ENCODE results near the gene SH3BP1.

The SH3BP1 gene

DNA sequence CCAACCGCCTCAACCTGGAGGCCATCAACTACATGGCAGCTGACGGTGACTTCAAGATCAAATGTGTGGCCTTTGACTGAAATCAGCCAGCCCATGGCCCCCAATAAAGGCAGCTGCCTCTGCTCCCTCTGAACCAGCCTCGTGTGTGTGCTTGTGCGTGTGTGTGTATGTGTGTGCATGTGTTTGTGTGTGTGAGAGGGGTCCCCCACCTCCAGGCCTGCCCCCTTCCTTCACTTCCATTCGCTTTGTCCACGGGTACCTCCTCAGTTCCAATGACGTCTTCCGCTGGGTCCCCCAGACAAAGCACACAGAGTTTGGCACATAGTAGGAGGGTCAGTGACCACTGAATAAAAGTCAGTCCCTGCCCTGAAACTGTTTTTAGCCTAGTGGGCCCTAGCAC is 40.2 kb downstream of the SH3BP1 start:
- ChIA-PET POLR2A (no interaction called here), CTCF (interaction anchor here (1.0 to 21.1 kb wide), 12 partner anchors 10 to 140 kb away, joined by 3 to 315 read pairs (median 20); partner anchors contain the start of genes GGA1, LGALS1, PDXP and SH3BP1)
- DNase-seq (ENCODE audit: extremely low spot score): no peak
- TF ChIP-seq, protein P1, sequence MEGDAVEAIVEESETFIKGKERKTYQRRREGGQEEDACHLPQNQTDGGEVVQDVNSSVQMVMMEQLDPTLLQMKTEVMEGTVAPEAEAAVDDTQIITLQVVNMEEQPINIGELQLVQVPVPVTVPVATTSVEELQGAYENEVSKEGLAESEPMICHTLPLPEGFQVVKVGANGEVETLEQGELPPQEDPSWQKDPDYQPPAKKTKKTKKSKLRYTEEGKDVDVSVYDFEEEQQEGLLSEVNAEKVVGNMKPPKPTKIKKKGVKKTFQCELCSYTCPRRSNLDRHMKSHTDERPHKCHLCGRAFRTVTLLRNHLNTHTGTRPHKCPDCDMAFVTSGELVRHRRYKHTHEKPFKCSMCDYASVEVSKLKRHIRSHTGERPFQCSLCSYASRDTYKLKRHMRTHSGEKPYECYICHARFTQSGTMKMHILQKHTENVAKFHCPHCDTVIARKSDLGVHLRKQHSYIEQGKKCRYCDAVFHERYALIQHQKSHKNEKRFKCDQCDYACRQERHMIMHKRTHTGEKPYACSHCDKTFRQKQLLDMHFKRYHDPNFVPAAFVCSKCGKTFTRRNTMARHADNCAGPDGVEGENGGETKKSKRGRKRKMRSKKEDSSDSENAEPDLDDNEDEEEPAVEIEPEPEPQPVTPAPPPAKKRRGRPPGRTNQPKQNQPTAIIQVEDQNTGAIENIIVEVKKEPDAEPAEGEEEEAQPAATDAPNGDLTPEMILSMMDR (IDR thresholded peaks at IDR 0.05; ENCODE audit: control extremely low read depth, extremely low read depth, low read depth, missing control alignments): no peak

DNA sequence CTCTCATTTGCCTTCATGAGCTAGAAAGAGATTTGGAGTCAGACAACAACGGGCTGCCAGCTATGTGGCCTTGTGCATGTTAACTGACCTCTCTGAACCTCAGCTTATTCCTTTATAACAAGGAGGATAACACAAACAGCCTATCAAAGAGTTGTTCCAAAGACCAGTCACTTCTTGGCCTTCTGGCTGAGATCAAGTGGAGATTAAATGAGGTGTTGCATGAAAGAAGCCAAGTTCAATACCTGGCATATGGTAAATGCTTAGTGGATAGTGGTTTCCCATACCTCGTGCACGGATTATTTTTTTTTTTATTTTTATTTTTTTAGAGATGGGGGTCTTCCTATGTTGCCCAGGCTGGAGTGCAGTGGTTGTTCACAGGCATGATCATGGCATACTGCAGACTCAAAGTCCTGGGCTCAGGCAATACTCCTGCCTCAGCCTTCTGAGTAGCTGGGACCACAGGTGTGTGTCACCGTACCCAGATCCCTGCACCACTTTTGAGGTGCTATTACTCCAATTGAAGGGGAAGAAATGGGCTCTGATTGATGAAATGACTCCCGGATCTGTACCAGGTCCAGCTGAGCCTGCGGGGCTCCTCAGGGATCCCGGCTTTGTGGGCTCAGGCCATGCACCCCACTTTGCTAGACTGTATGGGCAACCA is 40.9 kb downstream of the SH3BP1 start:
- CTCF ChIA-PET: interaction anchor here (1.0 to 21.1 kb wide), 16 partner anchors 9 to 250 kb away, joined by 3 to 315 read pairs (median 12); partner anchors contain the start of genes GGA1, LGALS1, PDXP and SH3BP1
- TF ChIP-seq, protein P1 (IDR thresholded peaks at IDR 0.05; ENCODE audit: control extremely low read depth, extremely low read depth, low read depth, missing control alignments): no peak
- no peak for DNase-seq (ENCODE audit: extremely low spot score)
- POLR2A ChIA-PET: interaction anchor here (0.6 to 1.4 kb wide), 3 partner anchors 22 to 41 kb away, joined by 3 to 6 read pairs (median 5); no protein-coding TSS in a partner anchor

DNA sequence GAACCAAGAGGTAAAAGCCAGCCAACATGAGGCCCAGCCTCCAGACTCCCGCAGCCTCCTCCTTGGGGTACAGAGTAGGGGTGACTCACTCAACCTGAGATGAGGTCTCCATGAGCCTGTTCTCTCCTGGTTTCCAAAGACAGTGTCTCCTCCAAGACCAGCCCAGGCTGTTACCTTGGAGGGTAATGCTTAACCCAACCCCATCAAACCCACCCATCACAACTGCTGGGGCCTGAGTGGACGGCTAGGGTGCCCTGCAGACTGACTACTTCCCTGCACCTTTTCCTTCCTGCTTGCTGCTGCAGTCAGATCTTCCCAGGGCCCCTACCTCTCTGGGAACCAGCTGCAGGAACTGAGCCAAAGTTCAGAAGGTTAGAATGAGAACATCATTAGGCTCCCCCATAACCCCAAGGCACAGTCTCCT is 41.5 kb downstream of the SH3BP1 start:
- TF ChIP-seq, protein P1 (IDR thresholded peaks at IDR 0.05; ENCODE audit: control extremely low read depth, extremely low read depth, low read depth, missing control alignments): no peak
- ChIA-PET CTCF (interaction anchor here (0.6 to 21.1 kb wide), 22 partner anchors 14 to 250 kb away, joined by 3 to 315 read pairs (median 6); partner anchors contain the start of genes GGA1, LGALS1, PDXP and SH3BP1), POLR2A (interaction anchor here (0.6 to 1.4 kb wide), 4 partner anchors 23 to 73 kb away, joined by 3 to 6 read pairs (median 4); no protein-coding TSS in a partner anchor)
- no peak for DNase-seq (ENCODE audit: extremely low spot score)

DNA sequence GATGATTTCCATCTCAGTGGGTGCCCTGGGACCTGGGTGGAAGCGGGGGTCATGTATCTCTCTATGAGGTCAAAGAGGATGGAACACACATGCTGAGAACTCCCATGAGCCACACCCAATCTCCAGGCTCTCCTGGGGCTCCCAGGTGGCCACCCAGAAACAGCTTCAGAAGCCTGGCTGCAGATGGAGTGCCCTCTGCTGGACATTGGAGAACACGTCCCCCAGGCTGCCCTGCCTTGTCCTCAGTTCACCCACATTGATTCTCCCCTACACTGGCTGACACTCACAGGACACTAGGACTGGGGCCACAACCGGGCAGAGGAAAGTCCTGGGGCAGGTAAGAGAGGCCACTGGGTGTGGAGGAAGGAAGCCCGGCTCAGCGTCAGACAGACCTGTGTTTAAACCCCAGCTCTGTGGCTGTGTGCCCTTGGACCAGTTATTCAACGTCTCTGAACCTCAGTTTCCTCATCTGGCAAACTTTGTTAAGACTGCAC is 42.1 kb downstream of the SH3BP1 start:
- ChIA-PET POLR2A (interaction anchor here (0.8 to 1.4 kb wide), 2 partner anchors 38 to 74 kb away, joined by 3 to 6 read pairs; no protein-coding TSS in a partner anchor), CTCF (interaction anchor here (0.6 to 21.1 kb wide), 24 partner anchors 13 to 249 kb away, joined by 3 to 315 read pairs (median 4); partner anchors contain the start of genes GGA1, LGALS1, PDXP and SH3BP1)
- TF ChIP-seq, protein P1 (IDR thresholded peaks at IDR 0.05; ENCODE audit: control extremely low read depth, extremely low read depth, low read depth, missing control alignments): peak; percentile 83
- peak; percentile 83 for DNase-seq (ENCODE audit: extremely low spot score)

DNA sequence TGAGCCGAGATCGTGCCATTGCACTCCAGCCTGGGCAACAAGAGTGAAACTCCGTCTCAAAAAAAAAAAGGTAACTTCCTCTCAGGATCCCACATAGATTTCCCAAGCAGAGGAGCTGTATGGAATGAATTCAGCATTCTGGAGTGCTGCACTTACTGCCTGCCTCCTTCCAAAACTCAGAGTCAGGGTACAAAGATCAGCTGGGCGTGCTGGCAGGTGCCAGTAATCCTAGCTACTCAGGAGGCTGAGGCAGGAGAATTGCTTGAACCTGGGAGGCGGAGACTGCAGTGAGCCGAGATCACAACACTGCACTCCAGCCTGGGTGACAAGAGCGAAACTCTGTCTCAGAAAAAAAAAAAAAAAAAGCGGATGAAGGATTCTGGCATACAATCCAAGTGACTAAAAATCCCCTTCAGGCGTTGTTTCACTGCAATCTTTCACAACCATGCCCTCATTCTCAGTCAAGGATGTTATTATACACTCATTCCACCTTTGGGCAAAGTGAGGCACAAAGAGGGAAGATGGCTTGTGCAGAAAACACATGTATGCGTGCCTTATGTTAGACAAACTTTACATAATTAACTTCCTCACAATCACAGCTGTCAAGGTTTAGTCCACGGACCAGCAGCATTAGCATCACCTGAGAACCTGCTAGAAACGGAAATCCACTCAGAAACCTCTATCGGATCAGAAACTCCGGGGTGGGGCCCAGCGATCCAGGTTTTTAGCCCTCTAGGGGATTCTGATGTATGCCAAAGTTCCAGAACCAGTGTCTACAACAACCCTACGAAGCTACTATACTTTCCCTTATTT is 45.5 kb downstream of the SH3BP1 start:
- TF ChIP-seq, protein P1 (IDR thresholded peaks at IDR 0.05; ENCODE audit: control extremely low read depth, extremely low read depth, low read depth, missing control alignments): no peak
- no peak for DNase-seq (ENCODE audit: extremely low spot score)
- CTCF ChIA-PET: interaction anchor here (1.1 to 21.1 kb wide), 7 partner anchors 19 to 77 kb away, joined by 3 to 315 read pairs (median 6); partner anchors contain the start of genes GGA1, LGALS1, PDXP and SH3BP1
- POLR2A ChIA-PET: no interaction called here
